NK-92 treated with Interleukin-12 subunit alpha and Interleukin-12 subunit beta, amount 100 ng/mL, for 24 hours (cell line): Measurements from ENCODE around the gene WFS1.

ENCODE experiments used
- DNase-seq: peaks from one replicate; lab custom pipeline; 2025; lab: John Stamatoyannopoulos, UW

The WFS1 gene

GRCh38 chr4:6262176-6262575 lies 7.5 kb upstream of the WFS1 start:
- DNase-seq, result no peak

DNA sequence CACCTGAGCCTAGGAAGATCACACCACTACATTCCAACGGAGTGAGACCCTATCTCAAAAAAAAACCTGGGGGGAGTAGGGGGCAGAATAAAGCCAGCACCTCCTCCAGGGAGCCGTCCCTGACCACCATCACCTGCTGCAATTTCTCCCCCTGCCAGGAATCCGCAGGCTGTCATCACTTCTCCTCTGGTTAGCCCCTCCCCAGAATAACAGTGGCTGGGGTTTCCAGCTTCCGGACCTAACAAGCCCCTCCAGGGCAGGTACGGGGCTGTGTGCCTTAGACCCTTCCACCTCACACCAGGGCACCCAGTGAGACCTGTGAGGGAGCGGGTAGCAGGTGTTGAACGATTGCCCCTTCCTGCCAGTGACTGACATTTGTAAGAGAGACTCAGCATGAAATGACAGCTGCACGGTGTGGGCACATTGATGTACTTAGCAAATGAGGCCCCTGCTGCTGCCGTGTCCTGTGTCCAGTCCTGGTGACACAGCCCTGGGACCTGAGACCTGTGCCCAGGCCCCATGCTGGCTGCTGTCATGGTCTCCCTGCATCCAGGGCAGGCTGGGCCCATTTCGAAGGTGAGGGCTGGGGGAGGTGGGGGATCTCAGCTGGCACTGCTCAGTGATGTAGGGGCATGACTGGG lies 6.7 kb upstream of the WFS1 start:
- no peak for DNase-seq

GRCh38 chr4:6263526-6264224 lies 6.0 kb upstream of the WFS1 start:
- DNase-seq, result no peak

- DNase-seq, result peak; percentile 28
Observed at GRCh38 chr4:6264225-6264540, 5.5 kb upstream of the WFS1 start.

GRCh38 chr4:6265546-6265945 lies 4.1 kb upstream of the WFS1 start:
- no peak for DNase-seq

DNA sequence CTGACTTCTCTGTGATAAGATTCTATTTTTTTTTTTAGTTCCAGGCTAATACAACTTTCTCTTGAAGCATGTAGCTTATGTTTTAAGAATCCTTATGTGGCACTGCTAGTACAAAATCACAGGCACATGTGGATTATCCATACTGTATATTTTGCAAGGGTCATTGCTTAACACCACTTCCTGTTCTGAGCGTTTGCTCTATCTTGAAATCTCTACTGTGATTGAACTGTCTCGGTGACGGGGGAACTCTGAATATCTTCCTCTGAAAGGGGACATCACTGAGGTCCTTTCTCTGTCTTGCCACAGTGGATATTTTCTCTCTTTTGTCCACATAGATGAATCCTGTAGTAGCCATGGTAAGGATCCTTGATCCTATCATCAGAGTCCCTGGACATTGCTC lies 2.1 kb upstream of the WFS1 start:
- no peak for DNase-seq

GRCh38 chr4:6268650-6269615 lies 717 bp upstream of the WFS1 start:
- no peak for DNase-seq

DNA sequence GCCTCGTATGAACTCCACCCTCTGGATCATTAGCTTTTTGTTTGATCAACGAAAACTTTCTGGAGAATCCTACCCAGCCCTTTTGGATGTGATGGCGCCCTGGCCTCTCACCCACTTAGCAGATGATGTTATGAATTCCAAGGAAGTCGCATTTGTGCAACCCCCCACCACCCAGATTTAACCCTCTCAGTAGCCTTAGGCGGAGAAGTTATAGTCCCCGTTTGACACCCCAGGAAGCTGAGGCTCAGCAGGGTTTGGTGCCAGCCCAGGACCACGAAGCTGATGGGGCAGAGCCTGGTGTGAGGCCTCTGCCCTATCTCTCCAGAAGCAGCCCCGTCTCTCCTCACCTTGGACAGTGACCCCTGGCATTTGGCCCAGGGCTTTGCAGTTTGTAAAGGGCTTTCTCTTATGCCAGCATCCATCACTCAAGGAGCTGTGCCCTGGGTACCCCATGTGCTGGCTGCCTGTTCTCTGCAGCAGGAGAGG lies 1.0 kb downstream of the WFS1 start:
- DNase-seq, result no peak

DNA sequence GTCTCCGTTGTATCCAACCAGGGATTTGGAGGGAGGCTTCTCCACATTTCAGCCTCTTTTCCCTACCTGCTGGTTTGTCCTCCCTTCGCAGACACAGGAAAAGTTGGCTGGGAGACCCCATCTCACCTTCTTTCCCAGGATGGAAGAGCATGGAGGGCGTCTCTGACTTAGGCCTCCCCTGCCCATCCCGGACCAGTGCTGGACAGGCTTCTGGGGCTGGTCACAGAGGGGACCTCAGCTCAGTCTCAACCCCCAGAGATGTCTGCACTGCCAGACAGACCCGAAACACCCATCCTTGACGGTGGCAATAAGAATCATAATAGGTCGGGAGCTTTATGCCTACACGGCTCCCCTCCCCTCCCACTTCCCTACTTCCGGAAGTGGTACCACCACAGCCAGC lies 1.6 kb downstream of the WFS1 start:
- no peak for DNase-seq

GRCh38 chr4:6271701-6272465 lies 2.2 kb downstream of the WFS1 start:
- DNase-seq, result no peak

- DNase-seq, result no peak
Observed at GRCh38 chr4:6272863-6273660, 3.4 kb downstream of the WFS1 start.

- no peak for DNase-seq
Observed at GRCh38 chr4:6273661-6273990, 4.0 kb downstream of the WFS1 start.

DNA sequence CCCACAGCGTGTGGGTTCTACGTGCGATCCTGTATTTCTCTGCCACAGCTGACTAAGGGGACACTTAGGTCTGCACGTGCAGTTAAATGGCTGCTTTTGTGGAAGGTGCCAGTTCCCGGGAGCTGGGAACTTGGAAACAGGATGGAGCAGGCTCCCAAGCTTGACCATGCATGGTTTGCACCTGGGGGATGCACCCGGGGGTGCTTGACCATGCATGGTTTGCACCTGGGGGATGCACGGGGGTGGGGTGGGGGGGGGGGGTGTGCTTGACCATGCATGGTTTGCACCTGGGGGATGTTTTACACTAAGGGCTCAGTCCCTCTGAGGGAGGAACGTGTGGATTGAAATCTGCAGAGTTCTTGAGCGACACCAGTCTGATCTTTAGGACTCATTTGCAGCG lies 5.7 kb downstream of the WFS1 start:
- DNase-seq, result no peak

GRCh38 chr4:6275898-6276806 lies 6.5 kb downstream of the WFS1 start:
- no peak for DNase-seq

DNA sequence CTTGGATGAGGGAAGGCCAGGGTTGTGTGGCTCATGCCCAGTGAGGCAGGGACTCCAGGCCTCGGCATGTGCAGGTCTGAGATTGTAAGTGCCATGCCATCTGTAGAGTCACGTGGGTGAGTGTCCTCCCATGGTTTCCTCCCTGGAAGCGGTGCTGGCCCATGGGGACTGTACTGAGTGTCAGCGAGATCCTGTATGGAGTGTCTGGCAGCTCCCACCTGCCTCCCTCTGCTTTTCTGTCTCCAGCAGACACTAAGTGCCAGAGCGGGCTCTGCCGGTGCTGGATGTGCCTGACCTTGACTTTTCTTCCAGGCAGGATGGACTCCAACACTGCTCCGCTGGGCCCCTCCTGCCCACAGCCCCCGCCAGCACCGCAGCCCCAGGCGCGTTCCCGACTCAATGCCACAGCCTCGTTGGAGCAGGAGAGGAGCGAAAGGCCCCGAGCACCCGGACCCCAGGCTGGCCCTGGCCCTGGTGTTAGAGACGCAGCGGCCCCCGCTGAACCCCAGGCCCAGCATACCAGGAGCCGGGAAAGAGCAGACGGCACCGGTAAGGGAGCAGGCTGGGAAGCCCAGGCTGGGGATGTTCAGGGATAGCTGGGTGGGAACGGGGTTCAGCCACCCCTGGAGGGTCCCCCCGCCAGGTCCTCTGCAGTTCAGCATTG lies 7.6 kb downstream of the WFS1 start:
- DNase-seq, result no peak

- no peak for DNase-seq
Observed at GRCh38 chr4:6277935-6278800, 8.5 kb downstream of the WFS1 start.

GRCh38 chr4:6278801-6279197 lies 9.1 kb downstream of the WFS1 start:
- no peak for DNase-seq

DNA sequence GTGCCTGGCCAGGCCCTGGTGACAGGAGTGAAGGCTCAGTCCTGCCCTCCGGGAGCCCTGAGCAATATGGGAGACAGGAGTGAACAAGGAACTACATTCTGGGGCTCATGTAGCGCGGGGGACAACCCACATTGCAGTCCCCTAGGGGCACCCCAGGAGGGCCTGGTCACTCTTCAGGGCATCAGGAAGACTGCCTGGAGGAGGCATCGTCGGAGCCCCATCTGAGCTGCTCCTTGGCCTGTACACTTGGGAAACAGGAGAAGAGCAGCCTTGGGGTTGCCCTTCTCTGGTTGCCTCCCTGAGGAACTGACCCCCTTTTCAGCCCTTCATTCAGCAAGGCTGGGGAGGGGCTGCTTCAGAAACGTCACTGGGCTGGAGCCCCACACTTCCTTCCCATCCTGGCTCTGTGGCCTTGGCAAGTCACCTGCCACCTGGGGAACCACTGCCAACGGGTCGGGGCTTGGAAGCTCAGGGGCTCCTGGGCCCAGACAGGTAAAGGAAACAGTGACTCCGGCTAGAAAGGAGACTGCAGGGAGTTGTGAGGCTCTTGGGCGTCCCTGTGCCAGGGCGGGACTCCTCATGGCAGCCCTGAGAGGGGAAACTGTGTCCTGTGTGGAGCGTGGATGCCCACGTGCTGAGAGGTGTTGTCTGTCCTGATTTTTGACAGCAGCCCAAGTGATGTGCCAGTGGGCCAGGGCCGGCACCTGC lies 10.1 kb downstream of the WFS1 start:
- DNase-seq, result no peak
